COR-L47 (cell line): ENCODE results near the gene EFCAB8.

ENCODE experiments used
- DNase-seq: peaks from one replicate; lab custom pipeline; 2025; lab: John Stamatoyannopoulos, UW

Gene EFCAB8

DNA sequence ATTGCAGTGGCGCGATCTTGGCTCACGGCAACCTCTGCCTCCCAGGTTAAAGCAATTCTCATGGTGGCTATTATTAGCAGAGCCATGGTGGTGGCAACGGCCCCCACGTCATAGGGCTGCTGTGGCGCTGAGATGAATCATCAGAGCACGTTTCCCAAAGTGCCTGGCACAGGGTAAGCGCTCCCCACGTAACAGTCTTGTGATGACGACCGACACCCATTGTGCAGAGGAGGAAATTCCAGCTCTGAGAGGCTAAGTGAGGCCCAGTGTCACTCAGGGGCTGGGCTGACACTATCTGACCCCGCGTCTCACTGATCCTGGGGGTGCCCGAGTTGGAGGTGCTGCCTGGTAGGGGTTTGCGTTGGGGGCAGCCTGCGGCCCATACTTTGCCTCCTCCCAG lies 129.3 kb downstream of the EFCAB8 start:
- no peak for DNase-seq

DNA sequence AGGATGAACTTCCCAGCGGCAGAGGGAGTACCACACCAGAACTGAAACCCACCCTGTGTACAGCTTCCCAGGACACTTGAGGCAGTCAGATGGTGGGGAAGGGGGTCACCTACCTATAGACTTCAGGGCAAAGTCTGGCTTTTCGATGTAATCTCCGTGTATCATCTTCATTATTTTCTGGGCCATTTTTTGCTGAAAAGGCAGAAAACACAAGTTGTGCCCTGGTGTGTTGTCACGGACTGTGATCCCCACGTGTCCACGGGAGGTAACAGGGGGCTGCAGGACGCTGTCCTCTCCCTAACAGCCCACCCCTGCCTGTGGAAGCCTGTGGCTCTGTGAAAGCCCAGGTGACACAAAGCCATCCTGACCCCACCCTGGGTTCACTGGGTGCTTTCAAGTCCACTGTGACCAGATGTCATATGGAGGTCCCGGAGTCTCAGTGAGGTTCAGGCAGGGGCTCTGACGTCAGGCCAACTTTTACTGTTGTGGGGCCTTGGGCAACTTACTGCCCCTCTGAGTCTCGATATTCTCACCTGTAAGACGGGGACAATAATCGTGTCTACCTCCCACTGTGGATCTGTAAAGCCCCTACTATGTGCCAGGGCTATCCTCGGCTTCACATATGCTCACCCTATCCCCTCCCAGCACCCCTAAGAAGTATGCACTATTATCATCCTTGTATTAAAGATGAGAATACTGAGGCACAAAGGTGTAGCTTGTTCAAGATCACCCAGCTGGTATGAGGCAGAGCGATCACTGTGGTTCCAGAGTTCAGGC lies 131.0 kb downstream of the EFCAB8 start:
- DNase-seq = no peak

DNA sequence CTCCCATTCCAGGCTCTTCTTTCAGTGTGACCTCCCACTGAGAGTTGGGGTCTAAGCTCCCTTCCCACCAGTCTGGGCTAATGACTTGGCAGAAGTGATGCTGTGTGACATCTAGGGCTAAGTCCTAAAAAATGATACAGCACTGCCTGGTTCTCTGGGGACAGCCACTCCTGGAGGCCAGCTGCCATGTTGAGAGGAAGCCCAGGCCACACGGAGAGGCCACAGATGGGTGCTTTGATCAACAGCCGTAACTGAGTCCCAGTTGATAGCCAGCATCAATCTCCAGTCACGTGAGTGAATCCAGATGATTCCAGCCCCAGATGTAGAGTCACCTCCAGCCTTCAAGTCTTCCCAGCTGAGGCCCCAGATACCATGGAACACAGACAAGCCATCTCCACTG lies 131.7 kb downstream of the EFCAB8 start:
- DNase-seq = no peak

DNA sequence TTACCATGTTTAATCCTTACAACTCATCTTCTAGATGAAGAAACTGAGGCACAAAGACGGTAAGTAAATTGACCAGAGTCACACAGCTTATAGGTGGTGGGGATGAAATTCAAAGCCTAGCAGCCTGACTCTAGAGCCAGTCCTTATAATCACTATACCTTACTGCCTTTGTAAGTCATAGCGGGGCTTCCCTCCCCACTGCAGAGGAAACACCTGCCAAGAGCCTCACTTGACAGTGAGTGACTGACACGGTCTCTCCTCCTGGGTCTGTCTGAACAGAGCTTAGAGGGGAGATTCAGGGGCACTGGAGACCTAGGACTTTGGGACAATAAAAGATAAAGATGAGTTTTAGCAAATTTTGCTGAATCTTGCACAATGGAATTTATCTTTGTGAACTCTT lies 132.7 kb downstream of the EFCAB8 start:
- no peak for DNase-seq

DNA sequence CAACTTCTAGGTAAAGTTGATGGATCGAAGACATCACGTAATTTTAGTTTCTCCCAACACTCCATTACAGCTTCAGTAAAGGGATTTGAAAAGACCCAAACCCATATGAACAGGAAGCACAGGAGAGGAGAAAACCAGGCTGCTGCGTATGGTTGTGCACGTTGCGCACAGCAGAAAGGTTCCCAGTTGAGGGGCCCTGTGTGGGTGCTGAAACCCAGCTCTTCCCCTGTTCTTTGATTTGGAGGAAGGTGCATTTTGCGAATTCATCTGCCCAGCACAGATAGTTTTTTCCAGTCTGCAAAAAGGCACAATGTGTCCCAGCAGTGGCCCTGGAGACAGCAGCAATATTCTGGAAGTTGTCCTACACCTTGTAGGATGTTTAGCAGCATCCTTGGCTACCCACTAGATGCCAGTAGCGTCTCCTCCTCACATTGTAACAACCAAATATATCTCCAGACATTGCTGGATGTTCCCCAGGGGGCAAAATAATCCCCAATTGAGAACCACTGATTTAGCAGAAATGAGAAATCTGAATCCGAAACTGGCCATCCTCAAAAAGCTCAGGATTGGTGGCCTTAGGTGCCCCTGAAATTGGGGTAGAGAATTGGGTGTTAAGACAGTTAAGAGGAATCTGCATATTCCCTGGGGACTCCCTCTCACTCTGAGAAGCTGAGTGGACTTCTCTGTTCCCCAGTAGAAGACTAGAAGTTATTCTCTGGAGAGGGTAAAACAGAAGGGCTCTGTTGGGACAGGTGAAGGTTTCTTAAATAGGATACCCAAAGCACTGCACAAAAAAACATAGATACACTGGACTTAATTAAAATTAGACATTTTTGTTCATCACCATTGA lies 133.3 kb downstream of the EFCAB8 start:
- DNase-seq = no peak

DNA sequence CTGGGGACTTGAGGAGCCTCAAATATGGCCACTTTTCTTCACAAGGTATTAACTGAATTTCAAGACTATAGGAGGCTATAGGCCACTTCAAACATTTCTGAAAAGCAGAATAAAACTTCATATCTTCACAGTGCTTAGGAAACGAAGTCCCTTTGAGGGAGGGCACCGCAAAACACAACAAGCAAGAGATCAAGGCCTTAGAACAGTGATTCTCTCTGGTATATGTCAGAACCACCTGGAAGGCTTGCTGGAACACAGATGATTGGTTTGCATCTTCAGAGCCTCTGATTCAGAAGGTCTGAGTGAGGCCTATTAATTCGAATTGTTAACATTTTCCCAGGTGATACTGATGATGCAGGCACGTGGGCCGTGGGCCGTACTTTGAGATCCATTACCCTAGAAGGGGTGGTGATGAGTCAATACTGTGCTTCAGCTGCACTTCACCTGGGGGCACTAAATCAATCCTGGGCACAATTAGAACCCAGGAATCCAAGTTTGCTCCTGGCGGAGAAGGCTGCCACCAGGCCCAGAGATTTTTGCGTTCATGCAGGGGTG lies 134.8 kb downstream of the EFCAB8 start:
- DNase-seq = no peak

DNA sequence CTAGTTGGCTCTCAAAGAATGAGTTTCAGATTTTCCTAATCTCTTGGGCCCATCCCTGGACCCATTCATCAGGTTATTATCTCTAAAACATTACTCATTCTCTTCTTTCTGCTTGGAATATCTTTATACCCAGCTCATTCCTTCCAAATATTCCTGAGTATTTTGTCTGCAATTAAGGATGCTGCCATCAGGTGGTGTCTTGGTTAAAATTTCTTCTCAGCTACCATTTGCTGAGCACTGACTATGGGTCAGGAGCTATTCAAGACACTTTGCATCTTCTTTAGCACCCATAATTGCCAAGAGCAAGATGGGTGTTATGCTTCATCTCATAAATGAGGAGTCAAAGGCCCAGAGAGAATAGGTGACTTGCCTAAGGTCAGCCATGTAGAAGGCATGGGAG lies 137.1 kb downstream of the EFCAB8 start:
- no peak for DNase-seq

DNA sequence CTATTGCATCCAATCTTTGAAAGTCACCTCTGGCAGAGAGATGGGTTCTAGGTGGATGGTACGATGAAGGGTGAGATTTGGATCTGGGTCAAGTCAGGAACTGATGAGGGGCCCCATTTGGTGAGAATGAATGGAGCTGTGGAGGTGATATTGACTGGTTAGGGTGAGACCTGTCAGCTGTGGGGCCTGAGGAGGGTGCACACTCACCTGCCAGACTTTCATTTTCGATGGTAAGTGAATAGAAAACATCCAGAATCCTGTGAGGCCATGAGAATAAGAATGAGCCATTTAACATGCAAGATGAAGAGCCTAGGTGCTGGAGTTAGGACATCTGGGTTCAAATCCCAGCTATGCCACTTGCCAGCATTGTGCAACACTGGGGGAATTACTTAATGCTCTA lies 138.7 kb downstream of the EFCAB8 start:
- no peak for DNase-seq

DNA sequence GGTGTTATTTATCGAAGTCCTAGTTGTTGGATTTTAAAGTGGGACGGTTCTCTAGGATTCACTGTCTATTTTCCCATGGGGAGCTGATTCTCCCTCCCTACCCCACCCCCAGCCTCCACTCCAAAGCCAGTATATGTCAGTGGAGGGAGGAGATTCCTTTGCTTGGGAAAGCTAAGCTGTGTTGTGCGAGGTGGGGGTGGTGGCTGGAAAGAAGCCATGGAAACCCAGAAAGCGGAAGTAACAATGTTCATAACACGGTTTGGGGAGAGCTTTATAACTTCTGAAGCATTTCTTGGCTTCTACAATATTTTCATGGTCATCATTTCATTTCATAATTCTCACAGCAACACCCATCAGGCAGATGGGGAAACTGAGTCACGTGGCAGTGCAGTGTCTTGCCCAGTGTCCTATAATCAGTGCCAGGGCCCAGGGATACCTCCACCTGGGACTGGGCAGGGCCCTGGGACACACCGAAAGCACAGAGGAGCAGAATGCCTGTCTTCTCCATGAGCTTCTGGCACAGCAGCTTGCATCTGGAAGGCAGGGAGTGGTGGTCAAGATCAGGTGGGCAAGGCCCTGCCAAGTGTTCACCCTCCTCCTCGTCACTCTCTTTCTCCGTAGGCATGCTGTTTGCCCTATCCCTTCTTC lies 141.0 kb downstream of the EFCAB8 start:
- no peak for DNase-seq

DNA sequence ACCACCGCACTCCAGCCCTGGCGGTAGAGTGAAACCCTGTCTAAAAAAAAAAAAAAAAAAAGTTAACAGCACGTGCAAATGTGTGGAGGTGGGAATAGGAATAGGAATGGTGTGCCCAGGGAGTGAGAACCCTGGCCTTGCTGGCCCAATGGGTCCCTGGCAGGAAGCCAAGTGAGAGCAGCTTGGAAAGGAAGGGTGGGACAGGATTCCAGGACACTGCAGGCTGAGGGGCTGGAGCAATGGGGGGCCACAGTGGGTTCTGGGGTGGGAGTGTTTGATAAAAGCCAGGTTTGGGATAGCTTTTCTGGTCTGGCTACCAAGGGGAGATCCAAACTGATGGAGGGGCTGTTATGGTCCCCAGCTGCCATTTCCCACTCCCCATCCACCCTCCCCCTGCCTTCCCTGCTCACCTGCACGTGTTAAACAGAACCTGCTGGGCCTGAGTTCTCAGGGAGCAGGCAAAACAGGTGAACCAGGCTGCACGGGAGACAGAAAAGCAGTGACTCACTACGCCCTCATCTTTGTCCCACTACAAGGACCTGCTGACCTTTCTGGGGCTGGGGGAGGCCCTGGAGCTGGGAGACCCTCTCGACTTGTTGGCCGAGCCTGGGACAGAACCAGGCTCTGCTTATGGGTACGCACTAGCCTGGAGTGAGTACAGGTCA lies 142.2 kb downstream of the EFCAB8 start:
- DNase-seq = no peak

DNA sequence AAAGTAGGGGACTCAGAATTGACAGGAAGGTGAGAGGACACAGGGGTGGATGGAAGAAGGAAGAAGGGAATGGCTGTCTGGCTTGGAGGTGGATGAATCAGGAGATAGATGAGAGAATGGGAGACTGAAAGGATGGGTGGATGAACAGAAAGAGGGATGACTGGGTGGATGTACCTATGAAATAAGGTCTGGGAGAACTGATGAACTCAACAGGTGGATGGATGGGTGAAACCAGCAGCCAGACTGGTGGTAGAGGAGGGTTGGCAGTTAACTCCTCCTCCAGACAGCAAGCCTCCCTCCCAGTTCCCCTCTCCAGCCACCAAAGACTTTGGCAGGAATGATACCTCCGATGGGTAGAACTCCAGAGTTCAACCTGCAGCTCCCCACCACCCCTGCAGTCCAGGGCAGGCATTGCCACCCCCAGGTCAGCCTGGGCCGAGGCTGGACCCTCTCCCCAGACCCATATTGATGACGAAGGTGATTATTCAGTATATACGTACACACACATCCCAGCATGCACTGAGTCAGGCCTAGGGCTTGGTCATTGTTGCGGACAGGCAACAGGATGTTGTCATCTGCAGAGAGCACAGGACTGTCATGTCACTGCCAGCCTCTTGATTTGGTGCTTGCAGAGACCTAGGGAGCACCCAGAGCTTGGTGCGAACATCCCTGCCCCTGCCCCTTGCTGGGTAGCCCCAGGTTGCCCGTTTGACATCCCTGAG lies 143.5 kb downstream of the EFCAB8 start:
- no peak for DNase-seq

DNA sequence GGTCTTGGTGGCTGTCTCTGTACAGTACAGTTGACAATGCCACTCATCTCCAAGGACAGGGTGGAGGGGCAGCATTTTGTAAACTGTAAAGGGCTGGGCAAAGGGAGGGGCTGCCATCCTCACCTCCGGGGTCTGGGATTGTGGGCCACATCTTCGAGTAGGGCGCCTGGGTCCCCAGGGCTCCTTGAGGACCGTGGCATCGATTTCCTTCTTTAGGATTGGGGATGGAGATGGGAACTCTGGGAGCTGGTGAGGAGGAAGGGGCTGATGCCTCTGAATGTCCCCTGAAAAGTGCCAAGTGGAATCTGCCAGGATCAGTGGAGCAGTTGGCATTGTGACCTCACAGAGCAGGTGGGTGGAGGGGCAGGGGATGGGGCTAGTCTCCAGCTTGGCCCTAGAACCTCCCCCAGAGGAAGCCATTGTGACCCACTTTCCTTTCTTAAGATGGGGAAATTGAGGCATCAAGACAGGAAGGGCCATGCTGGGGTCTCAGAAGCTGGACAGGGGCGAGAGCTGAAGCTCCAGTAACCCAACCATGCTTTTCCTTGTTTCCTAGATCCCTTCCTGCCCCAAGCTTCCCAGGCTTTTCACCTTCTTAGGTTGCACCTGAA lies 145.5 kb downstream of the EFCAB8 start, which contains the start of gene SUN5:
Gene SUN5 (minus strand): TSS at position 293 of the 611 bp plus-strand sequence. CDS start 93 bp downstream, at position 200.
- DNase-seq = no peak

DNA sequence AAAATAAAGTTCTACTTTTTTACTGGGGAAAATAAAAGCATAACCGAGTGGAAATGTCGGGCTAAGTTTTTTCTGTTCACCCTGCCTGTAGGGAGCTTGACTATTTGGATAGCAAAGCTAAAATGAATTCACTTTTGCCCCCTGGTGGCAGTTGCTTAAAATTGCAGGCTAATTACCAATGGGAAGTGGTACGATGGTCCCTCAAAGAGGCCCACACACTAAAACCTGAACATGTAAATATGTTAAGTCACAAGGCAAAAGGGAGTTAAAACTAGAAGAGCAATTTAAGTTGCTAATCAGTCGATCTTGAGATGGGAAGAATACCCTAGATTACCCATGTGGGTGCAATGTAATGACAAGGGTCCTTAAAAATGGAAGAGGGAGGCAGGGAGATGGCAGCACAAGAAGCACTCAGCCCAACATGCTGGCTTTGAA lies 146.4 kb downstream of the EFCAB8 start:
- DNase-seq = no peak

DNA sequence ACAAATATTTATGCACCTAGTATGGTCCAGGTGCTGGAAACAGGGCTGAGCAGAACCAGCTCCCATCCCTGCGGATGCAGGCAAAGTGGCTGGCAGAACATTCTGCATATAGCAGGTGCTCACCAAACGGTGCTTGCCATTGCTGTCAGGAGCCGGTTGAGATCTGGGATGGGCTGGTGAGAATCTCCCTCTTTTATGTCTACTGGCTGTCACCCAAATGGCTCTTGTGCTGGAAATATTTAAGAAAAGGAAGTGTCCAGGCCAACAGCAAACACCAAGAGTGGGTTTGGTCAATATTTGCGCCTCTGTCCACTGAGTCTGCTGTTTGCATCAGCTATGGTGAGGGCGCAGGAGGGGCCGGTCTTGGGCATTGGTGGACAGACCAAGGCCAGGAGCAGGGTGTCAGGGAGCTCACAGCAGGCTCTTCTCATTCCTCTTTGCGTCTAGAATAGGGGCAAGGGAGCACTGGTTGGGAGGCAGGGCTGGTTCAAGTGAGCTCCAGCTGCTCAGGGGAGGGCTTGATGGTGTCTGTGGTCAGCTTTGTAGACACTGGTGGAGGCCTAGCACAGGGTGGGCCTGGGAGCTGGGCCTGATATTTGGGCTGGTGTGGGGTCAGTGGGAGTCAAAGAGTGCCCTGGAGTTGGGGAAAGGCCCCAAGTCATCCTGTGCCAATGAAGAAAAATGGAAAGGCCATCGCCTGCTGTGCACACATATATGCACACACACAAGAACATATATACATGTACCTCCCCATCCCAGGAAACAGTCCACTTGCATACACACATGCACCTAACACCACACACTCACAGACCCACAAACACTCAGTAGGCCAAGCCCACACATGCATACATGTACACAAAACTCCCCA lies 147.4 kb downstream of the EFCAB8 start:
- DNase-seq = no peak

DNA sequence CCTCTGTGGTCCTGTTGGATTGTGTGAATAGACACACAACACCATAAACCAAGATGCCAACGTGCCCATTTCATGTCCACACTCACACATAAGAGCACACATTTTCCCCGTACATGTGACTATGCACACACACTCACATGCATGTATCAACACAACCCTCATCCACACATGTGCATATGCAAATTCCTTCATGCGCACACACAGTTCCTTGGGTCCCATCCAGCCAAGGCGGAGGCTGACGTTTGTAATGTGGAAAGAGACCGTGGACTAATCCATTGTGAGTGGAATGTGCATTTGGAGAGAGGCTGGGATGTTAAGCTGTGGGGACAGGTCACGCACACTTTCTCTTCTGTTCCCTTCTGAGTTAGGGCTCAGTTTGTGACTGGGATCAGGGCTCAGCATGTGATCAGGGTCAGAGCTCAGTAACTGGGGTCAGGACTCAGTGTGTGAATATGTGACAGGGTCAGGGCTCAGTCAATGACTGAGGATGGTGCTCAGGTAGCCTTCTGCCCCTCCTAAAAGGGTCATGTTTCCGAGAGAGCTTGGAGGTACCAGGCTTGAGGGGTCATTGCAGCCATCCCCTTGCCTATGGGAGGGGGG lies 148.2 kb downstream of the EFCAB8 start:
- no peak for DNase-seq

DNA sequence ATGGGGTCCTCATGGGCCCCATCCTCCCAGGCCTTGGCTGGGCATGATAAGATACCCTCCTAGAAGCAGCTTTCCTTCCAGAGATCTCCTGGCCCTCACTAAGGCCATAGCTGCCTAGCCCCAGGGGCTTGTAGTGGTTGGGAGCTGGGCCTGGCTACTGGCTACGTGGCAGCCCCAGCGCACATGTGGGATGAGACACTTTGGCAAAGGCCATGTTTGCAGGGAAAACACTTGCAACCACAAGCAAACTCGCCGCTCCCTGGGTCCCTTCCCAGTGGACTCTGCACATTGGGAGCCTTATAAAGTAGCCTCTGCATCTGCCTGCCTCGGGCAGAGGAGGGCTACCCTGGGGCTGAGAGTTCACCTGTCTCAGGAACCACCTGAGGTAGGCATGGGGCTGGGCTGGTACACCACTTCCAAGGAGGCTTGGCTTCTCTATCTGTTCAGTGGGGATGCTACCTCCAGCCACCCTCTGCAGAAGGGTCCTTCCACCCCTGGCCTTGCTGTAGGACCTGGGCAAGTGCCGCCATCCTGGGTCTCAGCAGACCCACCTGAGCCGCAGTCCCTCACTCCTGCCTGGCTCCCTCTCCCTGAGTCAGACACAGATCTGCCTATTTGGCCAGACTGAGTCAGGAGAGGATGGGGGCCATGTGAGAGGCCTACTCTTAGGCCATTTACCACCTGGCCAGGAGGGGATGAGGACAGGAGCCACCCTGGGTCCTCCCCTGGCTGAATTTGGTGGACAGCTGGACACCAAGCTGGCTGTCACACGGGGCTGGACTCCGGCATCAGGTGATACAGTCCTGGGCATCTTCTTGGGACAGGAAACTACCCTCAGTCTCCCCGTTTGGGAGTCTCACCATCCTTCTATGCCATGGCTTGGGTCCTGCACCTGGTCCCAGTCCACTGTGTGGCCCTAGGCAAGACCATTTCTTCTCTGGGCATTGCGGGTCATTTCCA lies 148.9 kb downstream of the EFCAB8 start, which contains the start of gene BPIFB2:
Gene BPIFB2 (plus strand): TSS at position 329 of the 960 bp plus-strand sequence. CDS start 871 bp downstream, outside the sequence.
- no peak for DNase-seq

DNA sequence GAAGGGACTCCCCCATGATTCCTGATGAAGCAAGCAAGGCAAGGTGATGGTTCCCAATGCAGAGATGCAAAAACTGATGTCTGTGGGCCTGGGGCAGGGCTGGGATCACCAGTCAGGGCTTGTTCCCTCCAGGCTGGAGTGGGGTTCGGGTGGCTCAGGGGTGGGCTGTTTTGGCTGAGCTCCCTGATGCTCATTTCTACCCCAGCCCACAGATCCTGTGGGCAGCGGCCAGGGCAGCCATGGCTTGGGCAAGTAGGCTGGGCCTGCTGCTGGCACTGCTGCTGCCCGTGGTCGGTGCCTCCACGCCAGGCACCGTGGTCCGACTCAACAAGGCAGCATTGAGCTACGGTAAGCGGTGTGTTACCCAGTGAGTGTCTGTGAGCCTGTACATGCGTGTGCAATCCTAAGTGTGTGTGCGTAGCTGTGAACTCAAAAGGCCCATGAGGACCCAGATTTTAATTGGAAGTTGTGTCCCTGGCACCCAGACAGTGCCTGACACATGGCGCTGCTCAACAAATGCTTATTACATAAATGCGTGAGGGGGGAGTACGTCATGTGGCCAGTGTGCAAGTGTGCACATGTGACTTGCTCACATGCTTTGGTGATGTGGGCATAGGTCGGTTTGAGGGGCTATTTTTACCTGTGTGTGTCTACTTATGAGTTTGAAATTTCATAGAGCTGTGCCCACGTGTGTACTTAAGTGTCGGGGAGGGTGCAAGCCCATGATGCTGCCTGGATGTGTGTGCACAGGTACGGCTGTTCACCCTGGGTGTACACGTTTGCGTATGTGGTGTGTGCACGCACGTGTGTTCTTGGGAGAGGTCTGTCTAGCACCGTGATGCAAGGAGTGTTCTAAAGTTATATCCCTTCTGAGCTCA lies 149.9 kb downstream of the EFCAB8 start:
- DNase-seq = no peak
